ENCODE data around the gene TMEM86A. TPM values are rescaled to one million over a fixed set of nuclear protein-coding genes. Genes with fewer than 3 reads are reported as not detected.
"Not testable (repeated sequence)": the region's sequence is repeated elsewhere in the genome, so short reads cannot be mapped to it uniquely, and the experiment has no call there.

TMEM86A gene
- total and polyA plus RNA-seq, 2 of the 4 experiments (the other 2 are of a cell fraction) = 0.31 to 0.36 TPM

- Histone ChIP-seq H3K9me1 (ENCODE audit: insufficient read depth, low read length) (no peaks in the 10 kb centered on the region), H4K20me1 (ENCODE audit: insufficient read depth, low read length) (no peaks in the 10 kb centered on the region), H2BK5ac (ENCODE audit: low read depth, low read length, poor library complexity, severe bottlenecking) (no peak overlapping the region), H3K9ac (ENCODE audit: low read depth, low read length) (no peak overlapping the region), H3K27me3 (ENCODE audit: control insufficient read depth, insufficient read depth, low read length) (no peaks in the 10 kb centered on the region), H3K14ac (replicated peaks; ENCODE audit: low read depth, low read length) (no peak overlapping the region), H2AK5ac (ENCODE audit: low read depth, low read length) (no peak overlapping the region), H2AK9ac (replicated peaks; ENCODE audit: low read depth, low read length, poor library complexity) (no peak overlapping the region), H2BK15ac (ENCODE audit: low read depth, low read length) (no peak overlapping the region), H3K4me3 (ENCODE audit: insufficient read depth, low read depth, low read length) (no peak overlapping the region), H2BK120ac (ENCODE audit: low read depth, low read length) (no peak overlapping the region), H3K27ac (ENCODE audit: insufficient read depth, low read length) (no peak overlapping the region), H2AFZ (replicated peaks; ENCODE audit: low read length, poor library complexity) (no peak overlapping the region), H3K79me1 (ENCODE audit: low read depth in 1 of 2, low read length in 2 of 2) (no peaks in the 10 kb centered on the region), H3K18ac (ENCODE audit: low read depth, low read length) (no peak overlapping the region), H4K5ac (ENCODE audit: low read depth, low read length) (no peak overlapping the region), H3K23ac (ENCODE audit: low read depth, low read length) (no peak overlapping the region), H2BK20ac (ENCODE audit: low read depth, low read length) (no peak overlapping the region), H4K8ac (ENCODE audit: low read depth in 2 of 2, low read length in 2 of 2) (no peak overlapping the region), H3K36me3 (ENCODE audit: control insufficient read depth, insufficient read depth, low read length) (no peaks in the 10 kb centered on the region), H3K4me1 (ENCODE audit: control insufficient read depth, insufficient read depth, low read length) (no peaks in the 10 kb centered on the region), H3K4ac (ENCODE audit: low read depth, low read length) (no peak overlapping the region), H4K91ac (ENCODE audit: insufficient read depth, low read depth, low read length) (no peak overlapping the region), H3K4me2 (ENCODE audit: low read depth, low read length) (no peak overlapping the region), H3K56ac (ENCODE audit: extremely low read depth, insufficient read depth, low read length) (no peak overlapping the region), H3K9me3 (ENCODE audit: control insufficient read depth, insufficient read depth, low read length) (no peaks in the 10 kb centered on the region)
- in situ Hi-C loops (cut with MboI; ENCODE audit: low sequenced_read_pairs) (no loop called here), intact Hi-C loops (cut with micrococcal nuclease) (no loop called here), dilution Hi-C loops (cut with HindIII; ENCODE audit: low sequenced_read_pairs, unreplicated experiment) (no loop called here)
- ChIA-PET POLR2A (ENCODE audit: unreplicated experiment) (no interaction called here), CTCF (no interaction called here)
- no CpG with 5 or more reads among the region's 5 CpGs for WGBS, 2 experiments (ENCODE audit: extremely low coverage in 2 of 2, insufficient read length in 1 of 2)
- BruUV-seq (replicated peaks) = no TSS peak
- no peak for TF ChIP-seq NFE2L2 (IDR thresholded peaks at IDR 0.05; ENCODE audit: low read depth, low read length)
- no peak for TF ChIP-seq SMC3 (IDR thresholded peaks at IDR 0.05; ENCODE audit: low read depth, low read length)
- no peak for TF ChIP-seq FOS (IDR thresholded peaks at IDR 0.05; ENCODE audit: low read depth, low read length)
- ATAC-seq (ENCODE audit: low read depth) = no peak
- no peak for DNase-seq
Measured at GRCh38 chr11:18657673-18658072, 40.9 kb upstream of the TMEM86A start.

GRCh38 chr11:18665353-18665872 lies 33.2 kb upstream of the TMEM86A start:
- H4K5ac ChIP-seq (ENCODE audit: low read depth, low read length); H2AK9ac ChIP-seq (replicated peaks; ENCODE audit: low read depth, low read length, poor library complexity); H3K18ac ChIP-seq (ENCODE audit: low read depth, low read length); H4K8ac ChIP-seq (ENCODE audit: low read depth in 2 of 2, low read length in 2 of 2); H4K91ac ChIP-seq (ENCODE audit: insufficient read depth, low read depth, low read length); H3K4me1 ChIP-seq (ENCODE audit: control insufficient read depth, insufficient read depth, low read length); H3K27ac ChIP-seq (ENCODE audit: insufficient read depth, low read length); H2BK20ac ChIP-seq (ENCODE audit: low read depth, low read length); dilution Hi-C loops (cut with HindIII; ENCODE audit: low sequenced_read_pairs, unreplicated experiment); H2BK120ac ChIP-seq (ENCODE audit: low read depth, low read length); H3K14ac ChIP-seq (replicated peaks; ENCODE audit: low read depth, low read length); ATAC-seq (ENCODE audit: low read depth); H3K4ac ChIP-seq (ENCODE audit: low read depth, low read length); H3K9ac ChIP-seq (ENCODE audit: low read depth, low read length); H3K23ac ChIP-seq (ENCODE audit: low read depth, low read length); H3K36me3 ChIP-seq (ENCODE audit: control insufficient read depth, insufficient read depth, low read length); BruUV-seq (replicated peaks); H2AFZ ChIP-seq (replicated peaks; ENCODE audit: low read length, poor library complexity); in situ Hi-C loops (cut with MboI; ENCODE audit: low sequenced_read_pairs); H3K9me1 ChIP-seq (ENCODE audit: insufficient read depth, low read length); H3K79me1 ChIP-seq (ENCODE audit: low read depth in 1 of 2, low read length in 2 of 2); CTCF ChIA-PET; H3K56ac ChIP-seq (ENCODE audit: extremely low read depth, insufficient read depth, low read length); intact Hi-C loops (cut with micrococcal nuclease); H3K4me2 ChIP-seq (ENCODE audit: low read depth, low read length); H2BK5ac ChIP-seq (ENCODE audit: low read depth, low read length, poor library complexity, severe bottlenecking); H3K27me3 ChIP-seq (ENCODE audit: control insufficient read depth, insufficient read depth, low read length); POLR2A ChIA-PET (ENCODE audit: unreplicated experiment); H4K20me1 ChIP-seq (ENCODE audit: insufficient read depth, low read length); H2BK15ac ChIP-seq (ENCODE audit: low read depth, low read length); H3K4me3 ChIP-seq (ENCODE audit: insufficient read depth, low read depth, low read length); H2AK5ac ChIP-seq (ENCODE audit: low read depth, low read length); H3K9me3 ChIP-seq (ENCODE audit: control insufficient read depth, insufficient read depth, low read length); DNase-seq: not testable (repeated sequence)
- WGBS, 2 experiments (ENCODE audit: extremely low coverage in 2 of 2, insufficient read length in 1 of 2) = 83% methylated on average over 2 of the region's 10 CpGs; no CpG with 5 or more reads in 1 of the 2 experiments

Data from IMR-90 (cell line).